Measurements from ENCODE around the gene MAD2L2.

DNA sequence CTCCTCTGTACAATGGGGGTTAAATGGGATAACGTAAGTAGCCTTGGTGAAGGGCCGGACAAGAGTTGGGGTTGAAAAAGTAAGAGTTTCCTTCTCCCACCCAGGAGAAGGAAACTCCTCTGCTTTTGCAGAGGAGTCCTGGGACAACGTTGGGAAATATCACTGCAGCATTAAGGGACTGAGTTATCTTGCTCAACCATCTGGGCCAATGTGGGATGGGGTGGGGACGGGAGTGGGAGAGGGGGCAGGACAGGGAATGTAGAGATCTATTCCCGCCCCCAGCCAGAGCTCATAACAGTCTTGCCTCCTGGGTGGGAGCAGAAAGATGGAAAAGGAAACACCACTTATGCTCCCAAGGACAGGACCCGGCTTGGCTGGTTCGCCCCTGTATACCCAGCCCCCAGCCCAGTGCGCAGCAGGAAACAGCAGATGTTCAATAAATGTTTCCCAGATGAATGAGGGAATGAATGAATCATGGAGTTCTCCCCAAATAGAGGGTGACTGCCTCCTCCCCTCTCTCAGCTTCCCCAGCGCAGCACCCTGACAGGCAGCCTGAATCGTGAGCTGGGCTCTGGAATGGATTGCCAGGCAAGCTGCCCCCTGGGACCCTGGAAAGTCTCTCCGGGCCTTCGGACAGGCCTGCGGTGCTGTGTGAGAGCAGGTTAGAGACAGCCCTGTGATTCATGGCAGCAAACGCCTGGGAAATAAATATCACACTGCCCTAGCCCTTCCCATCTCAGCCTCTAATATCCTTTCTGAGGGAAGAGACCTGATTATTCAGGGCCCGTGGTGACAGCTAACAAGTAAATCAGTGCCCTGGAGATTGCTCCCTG lies 51.5 kb downstream of the MAD2L2 start:
- TF ChIP-seq POLR2AphosphoS5 (IDR thresholded peaks at IDR 0.05; ENCODE audit: low read depth, low read length) (no peak), TAF1 (IDR thresholded peaks at IDR 0.05; ENCODE audit: borderline replicate concordance, insufficient read depth, low read length) (no peak), SIN3A (IDR thresholded peaks at IDR 0.05; ENCODE audit: borderline replicate concordance, insufficient read depth, low read length) (no peak), FOXP2 (optimal IDR thresholded peaks at IDR 0.05; ENCODE audit: borderline replicate concordance, extremely low read depth, extremely low read length, insufficient read depth) (no peak)
- TF ChIP-seq, protein P1, sequence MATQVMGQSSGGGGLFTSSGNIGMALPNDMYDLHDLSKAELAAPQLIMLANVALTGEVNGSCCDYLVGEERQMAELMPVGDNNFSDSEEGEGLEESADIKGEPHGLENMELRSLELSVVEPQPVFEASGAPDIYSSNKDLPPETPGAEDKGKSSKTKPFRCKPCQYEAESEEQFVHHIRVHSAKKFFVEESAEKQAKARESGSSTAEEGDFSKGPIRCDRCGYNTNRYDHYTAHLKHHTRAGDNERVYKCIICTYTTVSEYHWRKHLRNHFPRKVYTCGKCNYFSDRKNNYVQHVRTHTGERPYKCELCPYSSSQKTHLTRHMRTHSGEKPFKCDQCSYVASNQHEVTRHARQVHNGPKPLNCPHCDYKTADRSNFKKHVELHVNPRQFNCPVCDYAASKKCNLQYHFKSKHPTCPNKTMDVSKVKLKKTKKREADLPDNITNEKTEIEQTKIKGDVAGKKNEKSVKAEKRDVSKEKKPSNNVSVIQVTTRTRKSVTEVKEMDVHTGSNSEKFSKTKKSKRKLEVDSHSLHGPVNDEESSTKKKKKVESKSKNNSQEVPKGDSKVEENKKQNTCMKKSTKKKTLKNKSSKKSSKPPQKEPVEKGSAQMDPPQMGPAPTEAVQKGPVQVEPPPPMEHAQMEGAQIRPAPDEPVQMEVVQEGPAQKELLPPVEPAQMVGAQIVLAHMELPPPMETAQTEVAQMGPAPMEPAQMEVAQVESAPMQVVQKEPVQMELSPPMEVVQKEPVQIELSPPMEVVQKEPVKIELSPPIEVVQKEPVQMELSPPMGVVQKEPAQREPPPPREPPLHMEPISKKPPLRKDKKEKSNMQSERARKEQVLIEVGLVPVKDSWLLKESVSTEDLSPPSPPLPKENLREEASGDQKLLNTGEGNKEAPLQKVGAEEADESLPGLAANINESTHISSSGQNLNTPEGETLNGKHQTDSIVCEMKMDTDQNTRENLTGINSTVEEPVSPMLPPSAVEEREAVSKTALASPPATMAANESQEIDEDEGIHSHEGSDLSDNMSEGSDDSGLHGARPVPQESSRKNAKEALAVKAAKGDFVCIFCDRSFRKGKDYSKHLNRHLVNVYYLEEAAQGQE (IDR thresholded peaks at IDR 0.05; ENCODE audit: insufficient read depth in 1 of 2, low read depth in 2 of 2, low read length in 2 of 2) = no peak

All from PFSK-1 (cell line).